ENCODE data around the gene TARS1.

- TF ChIP-seq PKNOX1 (IDR thresholded peaks at IDR 0.05) (no peak), SP1 (IDR thresholded peaks at IDR 0.05) (no peak), FOXM1 (IDR thresholded peaks at IDR 0.05; ENCODE audit: borderline replicate concordance) (no peak), HDGF (IDR thresholded peaks at IDR 0.05; ENCODE audit: borderline replicate concordance) (no peak), FOXK2 (IDR thresholded peaks at IDR 0.05) (no peak), FOXA1 (IDR thresholded peaks at IDR 0.05) (no peak), SUZ12 (IDR thresholded peaks at IDR 0.05) (no peak), NFRKB (IDR thresholded peaks at IDR 0.05) (no peak), BHLHE40 (IDR thresholded peaks at IDR 0.05; ENCODE audit: borderline replicate concordance) (no peak), ZNF384 (IDR thresholded peaks at IDR 0.05) (no peak)
Measured at GRCh38 chr5:33470544-33470943, 29.8 kb downstream of the TARS1 start.
